Stimulated activated CD4-positive, alpha-beta T cell treated with anti-CD3 and anti-CD28 coated beads, Interleukin-15, amount 100 ng/mL, for 1 hour (primary cell): ENCODE measurements around the gene MAGEB6B.
"Not testable (repeated sequence)": the region's sequence is repeated elsewhere in the genome, so short reads cannot be mapped to it uniquely, and the experiment has no call there.

Experiments used
- DNase-seq, 2 donors: peaks; one replicate each; pipeline ENCODE4 v3.0.0-alpha.2; 2020; ENCODE audit warnings: low read depth in 1 of 2, low spot score in 1 of 2

MAGEB6B gene

DNA sequence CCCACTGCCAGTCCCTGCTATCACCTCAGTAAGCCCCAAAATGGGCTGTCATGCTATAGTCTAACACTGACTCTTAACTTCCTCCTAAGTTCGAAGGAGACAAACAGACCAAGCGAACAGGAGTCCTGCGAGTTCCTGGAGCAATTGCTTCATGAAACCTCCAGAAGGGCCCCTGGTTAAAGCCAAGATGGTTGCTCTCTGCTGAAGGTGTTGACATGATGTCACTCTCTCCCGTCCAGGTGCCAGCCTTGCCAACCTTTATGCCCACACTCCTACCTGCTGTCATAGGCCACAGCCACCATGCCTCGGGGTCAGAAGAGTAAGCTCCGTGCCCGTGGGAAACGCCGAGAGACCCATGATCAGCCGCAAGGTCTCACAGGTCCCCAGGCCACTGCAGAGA lies at the start of gene MAGEB6B:
Gene MAGEB6B (plus strand): TSS at position 301 of the 400 bp plus-strand sequence. CDS start 0 bp downstream, at position 301.
- DNase-seq = no peak

DNA sequence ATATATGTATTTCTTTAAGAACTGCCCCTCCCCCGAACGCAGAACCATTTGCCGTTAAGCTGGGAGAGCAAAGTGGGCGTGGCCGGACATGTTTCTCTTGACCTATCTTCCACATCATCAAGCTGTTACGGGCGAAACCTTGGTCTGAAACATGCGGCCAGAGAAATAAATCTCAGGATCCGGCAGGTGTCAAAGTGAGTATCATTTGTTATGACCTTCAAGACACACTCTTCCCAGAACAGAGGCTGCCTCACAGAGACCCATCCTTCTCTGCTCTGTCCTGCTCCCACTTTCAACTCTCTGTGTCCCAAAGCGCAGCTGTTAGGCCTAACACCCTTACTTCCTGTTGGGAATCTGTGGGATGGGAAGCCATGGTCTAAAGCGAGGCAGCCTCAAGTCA lies 22.1 kb upstream of the MAGEB6B start, which contains the start of gene MAGEB18:
Gene MAGEB18 (plus strand): TSS at position 70 of the 400 bp plus-strand sequence. CDS start 643 bp downstream, outside the sequence.
- no peak for DNase-seq

- no peak for DNase-seq
Observed at GRCh38 chrX:26146024-26146423, 14.4 kb upstream of the MAGEB6B start.

DNA sequence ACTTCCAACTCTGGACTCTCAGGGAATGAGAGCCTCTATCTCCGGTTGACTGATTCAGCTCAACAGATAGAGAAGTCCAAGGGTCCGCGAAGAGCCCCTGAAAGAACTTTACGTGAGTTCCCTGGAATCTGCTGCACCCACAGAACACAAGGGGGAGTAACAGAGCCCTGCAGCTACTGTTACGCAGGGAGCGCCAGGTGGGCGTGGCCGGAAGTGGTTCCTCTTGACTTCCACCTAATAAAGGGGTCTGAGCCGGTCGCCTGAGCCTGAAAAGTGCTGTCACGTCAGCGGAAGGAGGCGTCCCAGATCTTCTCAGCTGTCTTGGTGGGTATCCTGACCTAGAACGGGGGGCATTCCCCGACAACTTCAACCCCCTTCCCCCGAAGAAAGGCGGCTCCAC lies 31.8 kb downstream of the MAGEB6B start, which contains the start of gene MAGEB6:
Gene MAGEB6 (plus strand): TSS at position 237 of the 400 bp plus-strand sequence. CDS start 1,407 bp downstream, outside the sequence.
- no peak for DNase-seq

- DNase-seq = no peak
Observed at GRCh38 chrX:26203561-26203960, 43.2 kb downstream of the MAGEB6B start.

- DNase-seq = not testable (repeated sequence)
Observed at GRCh38 chrX:26204717-26205116, 44.3 kb downstream of the MAGEB6B start.

DNA sequence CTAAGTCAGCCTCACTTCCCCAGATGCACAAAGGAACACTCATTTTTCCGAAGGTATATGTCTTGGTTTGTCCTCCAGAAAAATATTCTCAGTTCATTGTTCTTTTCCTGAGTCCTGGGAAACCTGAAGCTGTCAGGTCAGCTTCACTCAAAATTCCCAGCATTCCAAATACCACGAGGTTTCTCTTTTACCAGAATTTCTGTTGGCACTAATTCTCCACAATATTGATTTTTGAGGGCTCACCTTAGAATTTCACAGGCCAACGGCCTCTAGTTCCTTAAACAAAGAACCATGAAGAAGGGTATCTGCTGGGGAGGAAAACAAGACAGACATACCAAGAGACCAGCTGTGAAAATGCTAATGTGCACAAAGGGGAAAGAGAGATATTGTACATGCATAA lies 47.6 kb downstream of the MAGEB6B start:
- no peak for DNase-seq
